Frontal cortex (tissue), 4 donors: ENCODE measurements around the gene FBXL7. TPM values are rescaled to one million over a fixed set of nuclear protein-coding genes. Genes with fewer than 3 reads are reported as not detected.
A peak's percentile ranks its signal among the peaks of the same experiment; 100 is the strongest.

Experiments used
- DNase-seq, 2 donors: peaks; one replicate each; pipeline ENCODE4 v3.0.0; 2012; ENCODE audit warnings: low spot score in 2 of 2
- FAIRE-seq: peaks from 2 replicates; lab custom pipeline; 2012; peaks lifted over from hg19 to GRCh38; lab: Jason Lieb, UNC
- total RNA-seq: library from RNA; depleted of rRNA; stranded (reverse); fragments of >200 nt; gene quantifications from one replicate; pipeline ENCODE4 v1.2.3, GENCODE V29; 2014
- donor health status: control.
- donor health status: control.
- donor health status: control.

Gene FBXL7
- total RNA-seq, 1 donor from 2014 or later, result 1.2 TPM

DNA sequence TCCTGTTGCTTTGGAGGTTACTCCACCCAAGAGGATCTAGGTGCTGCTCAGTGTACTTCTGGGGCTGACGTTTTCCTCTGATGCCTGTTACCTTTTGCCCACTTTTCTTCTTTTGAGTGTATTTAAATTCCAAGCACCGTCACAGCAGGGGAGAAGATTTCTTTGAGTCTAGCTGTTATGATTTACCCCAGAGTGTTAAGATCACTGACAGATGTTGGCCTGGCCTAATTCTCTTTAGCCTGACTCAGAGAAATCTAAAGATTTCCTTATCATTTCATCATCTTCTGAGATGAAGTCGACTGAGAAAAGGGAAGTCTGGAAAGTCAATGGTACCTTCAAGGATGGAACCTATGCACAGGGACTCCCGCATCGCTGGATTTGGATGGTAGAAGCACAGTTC lies 191.5 kb downstream of the FBXL7 start:
- DNase-seq, result no peak
- no peak for FAIRE-seq

DNA sequence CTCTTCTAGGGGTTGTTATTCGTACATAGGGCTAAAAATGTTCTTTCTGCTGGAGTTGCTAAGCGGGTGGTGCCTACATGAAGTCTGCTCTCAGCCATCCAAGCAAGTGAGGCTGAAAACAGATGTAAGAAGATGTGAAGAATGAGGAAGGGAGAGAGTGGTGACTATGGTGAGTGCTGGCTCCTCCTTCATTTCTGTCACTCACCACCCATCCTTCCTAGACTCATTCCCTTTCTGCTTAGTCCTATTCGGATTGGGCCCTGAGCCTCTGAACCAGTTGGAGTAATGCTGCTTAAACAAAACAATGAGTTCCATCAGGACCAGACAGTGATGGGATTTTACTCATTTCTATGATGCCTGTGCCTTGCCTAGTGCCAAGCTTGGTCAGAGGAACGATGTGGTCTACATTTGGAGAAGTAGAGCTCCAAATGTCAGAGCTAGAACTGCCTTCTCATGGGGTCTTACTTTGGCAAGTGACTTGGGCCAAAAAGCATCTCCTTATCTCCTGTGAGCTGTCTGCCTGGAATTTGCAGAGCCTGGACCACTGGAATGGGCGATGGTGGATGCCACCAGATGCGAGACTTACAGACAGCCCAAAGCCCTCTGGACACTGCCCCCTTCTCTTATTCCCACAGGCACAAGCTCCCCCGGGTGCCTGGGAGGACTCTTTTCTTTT lies 192.9 kb downstream of the FBXL7 start:
- FAIRE-seq, result no peak
- no peak for DNase-seq

DNA sequence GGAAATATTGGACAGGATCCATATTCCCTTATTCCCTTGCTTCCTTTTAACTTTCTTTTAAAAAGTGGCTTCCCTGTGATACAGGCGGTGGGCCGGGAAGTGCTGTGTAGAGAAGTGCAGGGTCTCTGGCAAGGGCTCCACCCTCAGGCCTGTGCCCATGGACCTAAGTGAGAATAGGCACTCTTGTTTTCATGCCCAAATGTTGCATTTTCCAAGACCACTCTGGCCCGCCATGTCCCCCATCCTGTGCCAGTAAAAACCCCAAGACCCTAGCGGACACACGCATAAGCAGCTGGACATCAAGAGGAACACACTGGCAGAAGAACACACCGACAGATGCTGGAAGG lies 193.4 kb downstream of the FBXL7 start:
- DNase-seq, result no peak

DNA sequence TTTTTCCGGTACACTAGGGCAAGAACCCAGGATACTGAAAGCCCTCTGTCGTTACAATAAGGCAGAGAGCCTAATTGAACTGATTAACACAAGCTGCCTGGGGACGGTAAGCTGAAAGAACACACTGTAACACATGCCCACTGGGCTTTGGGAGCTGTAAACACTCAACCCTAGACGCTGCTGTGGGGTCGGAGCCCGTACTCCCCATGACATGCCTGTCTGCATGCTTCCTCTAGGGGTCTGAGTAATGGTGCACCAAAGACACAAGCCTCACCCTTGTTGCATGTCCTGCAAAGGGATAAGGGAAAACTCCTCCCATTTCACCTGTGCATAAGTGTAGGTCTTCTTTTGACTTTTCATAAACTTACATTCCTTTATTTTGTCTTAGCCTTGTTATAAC lies 194.0 kb downstream of the FBXL7 start:
- no peak for FAIRE-seq

More for the DNA sequence above, 193.4 kb downstream of the FBXL7 start:
- FAIRE-seq, result no peak

DNA sequence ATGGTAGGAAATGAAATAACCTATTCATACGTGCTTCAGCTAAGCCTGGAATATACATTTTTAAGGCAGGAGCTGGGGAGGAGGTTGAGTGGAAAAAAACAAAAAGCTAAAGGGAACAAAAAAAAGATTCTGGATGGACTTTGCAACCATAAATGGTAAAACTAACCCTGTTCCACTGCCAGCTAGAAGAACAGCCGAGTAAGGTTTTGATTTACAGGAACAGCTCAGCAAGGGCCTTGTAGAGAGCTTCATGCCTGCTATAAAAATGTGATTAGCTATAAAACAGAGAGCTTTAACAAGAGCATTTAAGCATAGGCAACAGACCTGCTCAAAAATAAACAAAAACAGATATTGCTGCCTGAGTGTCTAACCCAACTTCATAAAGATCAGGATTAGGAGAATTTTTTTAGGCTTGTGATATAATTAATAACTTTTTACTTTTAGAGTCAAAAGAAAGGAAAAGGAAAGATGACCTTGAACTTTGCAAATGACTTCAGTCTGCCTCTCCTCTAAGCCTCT lies 194.8 kb downstream of the FBXL7 start:
- FAIRE-seq, result no peak
- DNase-seq, result no peak

More for the DNA sequence above, 194.0 kb downstream of the FBXL7 start:
- no peak for DNase-seq

DNA sequence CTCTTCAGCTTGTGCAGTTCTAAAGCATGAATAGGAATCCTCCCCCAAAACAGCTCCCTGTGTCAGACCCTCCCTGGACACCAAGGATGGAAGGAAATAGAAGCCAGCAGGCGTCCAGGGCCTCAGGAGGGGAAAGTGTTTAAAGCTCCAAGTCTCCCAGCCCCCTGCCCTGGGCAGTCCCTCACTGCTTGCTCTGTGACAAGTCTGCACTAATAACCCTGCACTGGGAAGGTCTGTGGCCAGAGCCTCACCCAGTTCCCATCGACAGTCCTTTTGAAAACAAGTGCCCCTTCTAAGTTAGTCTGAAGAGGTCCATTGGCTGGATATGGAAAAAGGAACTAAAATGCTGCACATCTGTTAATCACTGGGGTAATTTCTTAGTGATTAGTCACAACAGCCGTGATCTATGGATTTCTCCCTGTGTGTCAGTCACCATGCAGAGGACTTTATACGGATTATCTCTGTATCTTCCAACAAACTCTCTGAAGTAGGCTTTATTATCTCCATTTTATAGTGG lies 195.3 kb downstream of the FBXL7 start:
- no peak for DNase-seq

DNA sequence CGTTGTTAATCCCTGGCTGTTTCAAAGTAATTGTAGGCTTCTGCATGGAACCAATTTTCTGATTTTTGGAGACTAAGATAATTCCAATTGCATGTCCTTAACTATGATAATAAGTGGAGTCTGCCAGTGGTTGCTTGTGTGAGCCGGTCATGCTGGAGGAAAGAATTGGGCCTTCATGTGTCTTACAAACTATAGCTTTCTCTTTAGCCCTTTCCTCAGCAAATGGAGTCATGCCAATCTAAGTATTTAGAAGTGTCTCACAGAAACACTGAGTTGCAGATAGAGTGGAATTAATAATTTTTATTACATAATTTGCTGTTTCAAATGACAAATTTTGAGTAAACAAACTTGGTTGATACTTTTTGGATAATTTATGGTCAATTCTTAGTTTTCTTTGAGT lies 200.4 kb downstream of the FBXL7 start:
- DNase-seq (no peak), FAIRE-seq (no peak)

More for the DNA sequence above, 195.3 kb downstream of the FBXL7 start:
- FAIRE-seq, result no peak

DNA sequence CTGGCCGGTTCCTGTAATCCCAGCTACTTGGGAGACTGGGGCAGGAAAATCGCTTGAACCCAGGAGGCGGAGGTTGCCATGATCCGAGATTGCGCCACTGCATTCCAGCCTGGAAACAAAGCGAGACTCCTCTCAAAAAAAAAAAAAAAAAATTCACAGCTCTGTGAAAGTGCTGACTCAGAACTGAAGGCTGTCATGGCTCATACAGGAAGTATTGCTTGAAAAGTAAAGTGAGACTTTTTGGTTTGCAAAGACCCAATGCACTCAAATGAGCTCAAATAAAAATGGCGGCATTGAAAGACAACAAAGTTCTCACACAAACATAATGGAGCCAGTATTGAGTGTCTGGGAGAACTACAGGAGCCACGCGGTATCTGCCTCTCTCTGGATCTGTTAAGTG lies 202.1 kb downstream of the FBXL7 start:
- DNase-seq (no peak), FAIRE-seq (no peak)

GRCh38 chr5:15703901-15704300 lies 203.9 kb downstream of the FBXL7 start:
- no peak for DNase-seq
- no peak for FAIRE-seq

DNA sequence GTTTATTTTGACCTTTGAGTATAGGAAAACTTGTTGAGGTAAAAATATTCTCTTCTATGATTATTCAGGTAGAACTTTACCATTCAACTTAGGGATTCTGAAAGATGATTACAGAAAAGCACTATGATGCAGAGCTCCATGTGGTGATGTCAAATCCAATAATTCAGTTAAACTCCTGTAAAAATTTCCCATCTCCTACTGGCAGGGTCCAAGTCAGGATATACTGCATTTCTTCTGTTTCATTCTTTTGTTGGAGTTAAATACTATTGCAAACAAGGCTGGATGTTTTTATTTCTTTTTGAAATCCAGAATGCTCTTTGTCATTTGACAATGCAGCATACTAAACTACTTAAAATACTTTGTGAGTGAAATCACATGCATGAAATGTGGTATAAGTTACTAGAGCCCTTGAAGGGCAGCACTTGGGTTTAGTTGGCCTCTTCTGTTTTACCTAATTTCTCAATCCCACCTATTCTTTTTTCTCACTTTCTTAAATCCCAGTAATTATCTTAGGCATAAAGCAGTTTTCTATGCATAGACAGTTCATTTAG lies 204.5 kb downstream of the FBXL7 start:
- FAIRE-seq (no peak), DNase-seq (no peak)

- FAIRE-seq (no peak), DNase-seq (no peak)
Measured at GRCh38 chr5:15707631-15708030, 207.7 kb downstream of the FBXL7 start.

DNA sequence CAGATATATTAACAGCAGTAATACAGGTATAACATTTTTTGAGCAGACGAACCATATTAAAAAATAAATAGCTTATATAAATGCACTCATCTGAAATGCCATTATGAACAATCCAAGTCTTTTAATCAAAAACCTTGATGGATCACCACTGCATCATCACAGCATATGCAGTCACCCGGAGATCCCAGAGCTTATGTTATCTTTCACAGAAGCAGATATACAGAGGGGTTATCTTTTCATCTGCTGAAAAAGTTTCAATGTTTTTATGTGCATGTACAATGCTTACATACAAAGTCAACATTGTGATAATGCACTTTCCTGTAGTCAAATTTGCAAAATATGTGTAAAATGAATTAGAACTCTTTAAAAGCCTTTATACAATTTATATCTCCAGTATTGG lies 211.9 kb downstream of the FBXL7 start:
- no peak for FAIRE-seq
- no peak for DNase-seq

- DNase-seq (no peak), FAIRE-seq (no peak)
Measured at GRCh38 chr5:15715535-15715934, 215.6 kb downstream of the FBXL7 start.

DNA sequence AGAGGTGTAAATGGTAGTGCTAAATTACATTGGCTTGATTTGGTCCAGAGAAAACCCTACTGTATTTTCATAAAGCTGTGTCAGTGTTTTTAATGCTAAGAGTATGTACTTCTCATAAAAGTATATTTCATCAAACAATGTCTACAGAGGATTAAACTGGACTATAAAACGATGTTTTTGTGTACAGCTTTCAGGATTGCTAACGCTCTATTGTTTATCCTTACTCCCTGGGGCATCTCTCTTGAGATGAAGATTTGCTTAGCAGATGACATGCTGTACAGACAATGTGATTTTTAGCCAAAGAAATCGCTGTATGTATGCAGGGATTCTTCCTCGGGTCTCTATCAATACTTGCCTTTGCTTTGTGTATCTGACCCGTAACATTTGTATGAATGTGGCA lies 216.0 kb downstream of the FBXL7 start:
- FAIRE-seq (no peak), DNase-seq (no peak)

DNA sequence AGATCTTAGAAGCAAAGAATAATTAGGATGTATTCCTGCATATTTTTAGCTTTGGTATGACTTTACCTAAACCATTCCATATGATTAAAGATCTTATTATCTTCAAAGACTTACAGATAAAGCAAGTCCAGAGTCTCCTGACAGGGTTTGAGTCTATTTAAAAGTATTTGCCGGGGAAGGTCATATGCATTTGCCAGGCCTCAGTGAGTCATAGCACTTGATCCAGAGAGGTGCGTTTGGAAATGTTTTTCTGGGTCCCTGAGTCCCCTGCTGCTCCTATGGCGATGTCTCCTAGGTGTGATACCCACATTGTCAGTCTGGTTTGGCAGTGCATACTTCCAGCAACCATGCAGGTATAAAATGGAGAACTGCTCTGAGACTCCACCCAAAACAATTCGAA lies 217.0 kb downstream of the FBXL7 start:
- FAIRE-seq (no peak), DNase-seq (no peak)

- no peak for DNase-seq
Measured at GRCh38 chr5:15718421-15719179, 218.6 kb downstream of the FBXL7 start.

DNA sequence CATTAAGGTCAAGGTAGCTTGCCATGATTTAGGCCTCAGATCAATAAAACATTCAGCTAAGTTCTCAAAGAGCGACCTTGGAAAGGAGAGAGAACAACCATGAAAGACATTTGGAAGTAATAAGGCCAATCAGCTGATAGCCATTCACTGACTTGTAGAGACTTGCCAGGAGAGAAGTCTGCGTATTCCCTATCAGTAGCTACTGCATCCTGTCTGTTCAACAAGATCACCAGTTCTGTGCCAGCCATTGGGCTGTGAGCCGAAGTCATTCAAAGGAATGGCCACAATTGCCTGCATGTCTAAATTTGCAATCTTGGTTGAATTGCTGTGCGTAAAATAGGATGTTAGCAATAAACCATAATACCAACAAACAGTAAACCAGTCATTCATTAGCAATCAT lies 219.8 kb downstream of the FBXL7 start:
- FAIRE-seq (no peak), DNase-seq (no peak)

More at GRCh38 chr5:15718421-15719179, 218.6 kb downstream of the FBXL7 start:
- FAIRE-seq, result no peak

DNA sequence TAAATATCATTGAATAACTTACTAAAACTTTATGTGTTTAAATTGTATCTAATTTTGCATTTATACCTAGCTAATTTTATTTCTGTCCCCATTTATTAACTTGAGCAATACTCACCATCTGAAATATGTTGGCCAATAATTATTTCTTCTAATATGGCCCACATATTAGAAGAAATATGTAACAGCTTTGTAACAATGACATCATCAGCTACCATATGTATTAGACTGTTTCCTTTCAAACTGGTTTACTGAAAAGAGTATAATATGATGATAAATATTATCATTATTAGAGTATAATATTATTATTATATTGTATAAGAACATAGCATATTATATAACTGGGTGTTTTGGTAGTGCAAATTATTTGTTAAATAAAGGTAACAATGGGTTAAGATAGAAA lies 220.5 kb downstream of the FBXL7 start:
- DNase-seq (no peak), FAIRE-seq (peak; percentile 88)

DNA sequence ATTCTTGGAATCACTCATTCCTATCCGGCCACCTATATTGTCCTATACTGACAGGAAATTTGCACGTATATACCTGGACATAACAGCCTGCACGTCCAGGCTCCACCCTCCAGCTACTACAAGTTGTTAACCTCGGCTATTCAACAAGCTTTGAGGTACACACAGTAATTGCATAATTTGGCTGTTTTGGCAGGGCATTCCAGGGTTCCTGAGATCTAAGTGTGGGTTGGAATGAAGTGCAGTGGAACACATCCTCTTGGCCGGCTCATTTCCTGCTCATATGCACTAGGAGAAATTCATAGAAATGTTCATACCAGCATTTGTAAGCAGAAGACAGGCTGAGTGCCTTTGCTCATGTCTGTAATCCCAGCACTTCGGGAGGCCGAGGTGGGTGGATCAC lies 222.3 kb downstream of the FBXL7 start:
- no peak for FAIRE-seq
- no peak for DNase-seq

DNA sequence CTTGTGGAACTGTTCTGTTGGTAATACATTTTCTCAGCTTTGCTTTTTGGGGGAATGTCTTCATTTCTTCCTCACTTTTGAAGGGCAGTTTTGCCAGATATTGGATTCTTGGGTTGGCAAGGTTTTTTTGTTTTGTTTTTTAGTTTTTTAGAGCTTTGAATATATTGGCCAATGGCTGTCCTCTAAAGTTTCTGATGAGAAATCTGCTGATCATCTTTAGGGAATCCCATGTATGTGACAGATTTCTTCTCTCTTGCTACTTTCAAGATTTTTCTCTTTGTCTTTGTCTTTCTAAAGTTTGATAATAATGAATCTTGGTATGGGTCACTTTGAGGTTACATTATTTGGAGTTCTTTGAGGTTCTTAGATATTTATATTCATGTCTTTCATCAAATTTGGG lies 227.4 kb downstream of the FBXL7 start:
- no peak for FAIRE-seq
- no peak for DNase-seq

- FAIRE-seq, result no peak
Measured at GRCh38 chr5:15728811-15729210, 228.8 kb downstream of the FBXL7 start.

More at GRCh38 chr5:15728811-15729210, 228.8 kb downstream of the FBXL7 start:
- no peak for DNase-seq
